Esophagus muscularis mucosa (tissue), 4 donors: ENCODE data around the gene CSNK1D. TPM values are rescaled to one million over a fixed set of nuclear protein-coding genes. Genes with fewer than 3 reads are reported as not detected.

Experiments
- DNase-seq: peaks from one replicate; pipeline ENCODE4 v3.0.0-alpha.2; 2017; ENCODE audit errors: extremely low spot score
- H3K27ac ChIP-seq, 4 donors: fragments of 200-600 bp; sonication (generic); replicated peaks in 1 of 4; 1 replicate in 3 of 4; 2 replicates in 1 of 4; pipeline ENCODE4 v1.5.1; 2016 to 2019; ENCODE audit warnings: mild to moderate bottlenecking in 1 of 4
- H3K27me3 ChIP-seq, 4 donors: fragments of 200-600 bp; sonication (generic); one replicate each; pipeline versions ENCODE4 v1.5.1 to v1.6.0; 2016 to 2019
- H3K36me3 ChIP-seq, 4 donors: fragments of 200-600 bp; sonication (generic); one replicate each; pipeline ENCODE4 v1.5.1; 2016 to 2019
- H3K4me1 ChIP-seq, 4 donors: fragments of 200-600 bp; sonication (generic); one replicate each; pipeline ENCODE4 v1.5.1; 2016 to 2019
- H3K4me3 ChIP-seq, 4 donors: fragments of 200-600 bp; sonication (generic); 1 replicate in 2 of 4; 2 replicates in 2 of 4; pipeline ENCODE4 v1.5.1; 2016 to 2019; ENCODE audit warnings: mild to moderate bottlenecking in 4 of 4, moderate library complexity in 1 of 4
- H3K9me3 ChIP-seq, 4 donors: fragments of 200-600 bp; sonication (generic); 1 replicate in 3 of 4; 2 replicates in 1 of 4; pipeline ENCODE4 v1.5.1; 2016 to 2019
- CTCF ChIP-seq, 3 experiments: fragments of 200-600 bp in 2 of 3; fragments of 450-650 bp in 1 of 3; sonication (generic) in 2 of 3; IDR thresholded peaks; one replicate each; pipeline ENCODE4 v1.5.1; 2017 to 2019; ENCODE audit warnings: antibody characterized with exemption in 3 of 3, mild to moderate bottlenecking in 2 of 3, moderate library complexity in 1 of 3
- EP300 ChIP-seq: sonication (generic); formaldehyde crosslinking; IDR thresholded peaks from one replicate; pipeline ENCODE4 v1.6.1; 2017; ENCODE audit warnings: antibody characterized with exemption
- POLR2A ChIP-seq: fragments of 450-650 bp; IDR thresholded peaks from one replicate; pipeline ENCODE4 v1.6.1; 2017; ENCODE audit warnings: antibody characterized with exemption, moderate library complexity, mild to moderate bottlenecking, low read depth
- POLR2AphosphoS5 ChIP-seq, 2 donors: sonication (generic); formaldehyde crosslinking; IDR thresholded peaks; one replicate each; pipeline ENCODE4 v1.6.1; 2017; ENCODE audit warnings: antibody characterized with exemption in 2 of 2
- WGBS: methylation state at CpG from one replicate; pipeline ENCODE4 v1.1.5; 2018; 5-methylcytosine and 5-hydroxymethylcytosine counted together
- intact Hi-C: fragments of 100-400 bp; cut with DNase I; formaldehyde crosslinking; loops from one replicate; pipeline ENCODE4 v1.15.1; 2023
- total RNA-seq, 4 donors: library from RNA; depleted of rRNA; stranded (reverse); fragments of >200 nt; gene quantifications; one replicate each; pipeline versions ENCODE4 v1.1.0 to v1.2.1, GENCODE V29; 2016

The CSNK1D gene
- total RNA-seq, 4 donors from 2014 or later: 47.2 to 65.5 (median 61.0) TPM

- Histone ChIP-seq H3K4me3 (no peak overlapping the region), H3K36me3 (no peaks in the 10 kb centered on the region), H3K27me3 (no peaks in the 10 kb centered on the region), H3K4me1 (peaks cover 17 to 39% (median 30%) of the 10 kb centered on the region in 4 donors), H3K27ac (no peak overlapping the region), H3K9me3 (no peaks in the 10 kb centered on the region)
- intact Hi-C loops: no loop called here
- no peak for DNase-seq
- TF ChIP-seq EP300 (no peak), CTCF (IDR thresholded peaks at IDR 0.05) (no peak), POLR2A (no peak), POLR2AphosphoS5 (IDR thresholded peaks at IDR 0.05) (no peak)
- WGBS: 91% methylated on average over 28 of the region's 32 CpGs
Measured at GRCh38 chr17:82218349-82219075, 55.0 kb downstream of the CSNK1D start.

- H3K27ac ChIP-seq: peak overlapping the region; percentile 49 to 72 (median 63)
- 62% methylated on average over 15 of the region's 21 CpGs for WGBS
- DNase-seq: no peak
Measured at GRCh38 chr17:82217530-82218204, 55.8 kb downstream of the CSNK1D start.

GRCh38 chr17:82217120-82217529 lies 56.4 kb downstream of the CSNK1D start:
- H3K36me3 ChIP-seq: no peaks in the 10 kb centered on the region
- no peaks in the 10 kb centered on the region for H3K27me3 ChIP-seq
- no peak for DNase-seq
- H3K9me3 ChIP-seq: no peaks in the 10 kb centered on the region
- H3K27ac ChIP-seq: peak overlapping the region; percentile 49 to 72 (median 63)
- no peak overlapping the region for H3K4me3 ChIP-seq
- peaks cover 19 to 46% (median 35%) of the 10 kb centered on the region in 4 donors for H3K4me1 ChIP-seq
- WGBS: 53% methylated on average over 9 of the region's 12 CpGs
- intact Hi-C loops: no loop called here
- TF ChIP-seq EP300 (no peak), POLR2A (no peak), CTCF (IDR thresholded peaks at IDR 0.05) (no peak), POLR2AphosphoS5 (IDR thresholded peaks at IDR 0.05) (no peak)

More at GRCh38 chr17:82217530-82218204, 55.8 kb downstream of the CSNK1D start:
- Histone ChIP-seq H3K4me1 (peaks cover 19 to 43% (median 34%) of the 10 kb centered on the region in 4 donors), H3K4me3 (no peak overlapping the region), H3K27me3 (no peaks in the 10 kb centered on the region), H3K36me3 (no peaks in the 10 kb centered on the region), H3K9me3 (no peaks in the 10 kb centered on the region)
- TF ChIP-seq EP300 (no peak), CTCF (IDR thresholded peaks at IDR 0.05) (no peak), POLR2A (no peak), POLR2AphosphoS5 (IDR thresholded peaks at IDR 0.05) (no peak)
- intact Hi-C loops: no loop called here

GRCh38 chr17:82216301-82217119 lies 57.0 kb downstream of the CSNK1D start:
- DNase-seq: no peak
- TF ChIP-seq POLR2AphosphoS5 (IDR thresholded peaks at IDR 0.05) (peak in 1 of 2 donors; percentile 17), POLR2A (no peak)
- H3K4me1 ChIP-seq: peaks cover 26 to 52% (median 41%) of the 10 kb centered on the region in 4 donors
- H3K4me3 ChIP-seq: no peak overlapping the region
- no peaks in the 10 kb centered on the region for H3K27me3 ChIP-seq
- intact Hi-C loops: no loop called here
- peak overlapping the region; percentile 54 to 72 (median 65) for H3K27ac ChIP-seq
- no peaks in the 10 kb centered on the region for H3K9me3 ChIP-seq
- no peaks in the 10 kb centered on the region for H3K36me3 ChIP-seq
- 47% methylated on average over 11 of the region's 17 CpGs for WGBS

GRCh38 chr17:82215972-82216300 lies 57.6 kb downstream of the CSNK1D start:
- WGBS: 91% methylated on average over 12 of the region's 12 CpGs
- no peaks in the 10 kb centered on the region for H3K9me3 ChIP-seq
- no peaks in the 10 kb centered on the region for H3K27me3 ChIP-seq
- intact Hi-C loops: no loop called here
- TF ChIP-seq CTCF (IDR thresholded peaks at IDR 0.05) (no peak), POLR2A (no peak), POLR2AphosphoS5 (IDR thresholded peaks at IDR 0.05) (no peak), EP300 (no peak)
- peaks cover 26 to 58% (median 44%) of the 10 kb centered on the region in 4 donors for H3K4me1 ChIP-seq
- DNase-seq: no peak
- H3K36me3 ChIP-seq: no peaks in the 10 kb centered on the region
- no peak overlapping the region for H3K4me3 ChIP-seq
- peak overlapping the region; percentile 54 to 72 (median 65) for H3K27ac ChIP-seq
